Prostate gland (tissue), 2 donors: ENCODE measurements around the gene FBH1. TPM values are rescaled to one million over a fixed set of nuclear protein-coding genes. Genes with fewer than 3 reads are reported as not detected.

ENCODE experiments used
- DNase-seq: peaks from one replicate; pipeline ENCODE4 v3.0.0-alpha.2; 2019; ENCODE audit warnings: low spot score
- H3K27ac ChIP-seq, 2 donors: fragments of 200-600 bp; sonication (generic); 2 replicates each; pipeline ENCODE4 v1.5.1; 2017 to 2019
- H3K27me3 ChIP-seq: fragments of 200-600 bp; sonication (generic); replicated peaks from 2 replicates; pipeline ENCODE4 v1.5.1; 2019; ENCODE audit not compliant: insufficient read depth
- H3K36me3 ChIP-seq, 2 donors: fragments of 200-600 bp; sonication (generic); 1 replicate in 1 of 2; 2 replicates in 1 of 2; pipeline versions ENCODE4 v1.5.1 to v1.8.1; 2017 to 2019
- H3K4me1 ChIP-seq: fragments of 200-600 bp; sonication (generic); replicated peaks from 2 replicates; pipeline ENCODE4 v1.5.1; 2019
- H3K4me3 ChIP-seq, 2 donors: fragments of 200-600 bp; sonication (generic); 2 replicates each; pipeline ENCODE4 v1.5.1; 2017 to 2019
- H3K9me3 ChIP-seq: fragments of 200-600 bp; sonication (generic); 2 replicates; pipeline ENCODE4 v1.5.1; 2017
- POLR2A ChIP-seq: fragments of 450-650 bp; IDR thresholded peaks from one replicate; pipeline ENCODE4 v1.6.1; 2016; ENCODE audit warnings: antibody characterized with exemption, mild to moderate bottlenecking
- POLR2AphosphoS5 ChIP-seq: sonication (generic); formaldehyde crosslinking; IDR thresholded peaks from one replicate; pipeline ENCODE4 v1.6.1; 2017; ENCODE audit warnings: antibody characterized with exemption
- WGBS: methylation state at CpG from one replicate; pipeline ENCODE4 v1.1.5; 2018; 5-methylcytosine and 5-hydroxymethylcytosine counted together
- intact Hi-C: fragments of 100-400 bp; cut with DNase I; formaldehyde crosslinking; loops from one replicate; pipeline ENCODE4 v1.14.2; 2022
- total RNA-seq, 2 donors: library from RNA; depleted of rRNA; stranded (reverse); fragments of >200 nt; gene quantifications; one replicate each; pipeline ENCODE4 v1.1.0, GENCODE V29; 2016
- TF ChIP-seq, protein P1 (sequence below), 4 experiments: fragments of 200-600 bp in 2 of 4; fragments of 450-650 bp in 2 of 4; sonication (generic) in 2 of 4; IDR thresholded peaks; 1 replicate in 3 of 4; 2 replicates in 1 of 4; pipeline ENCODE4 v1.5.1; 2016 to 2019; ENCODE audit warnings: antibody characterized with exemption in 4 of 4, mild to moderate bottlenecking in 2 of 4, moderate library complexity in 2 of 4

The FBH1 gene
- total RNA-seq, 2 donors from 2014 or later, result 75.0 to 172 TPM

DNA sequence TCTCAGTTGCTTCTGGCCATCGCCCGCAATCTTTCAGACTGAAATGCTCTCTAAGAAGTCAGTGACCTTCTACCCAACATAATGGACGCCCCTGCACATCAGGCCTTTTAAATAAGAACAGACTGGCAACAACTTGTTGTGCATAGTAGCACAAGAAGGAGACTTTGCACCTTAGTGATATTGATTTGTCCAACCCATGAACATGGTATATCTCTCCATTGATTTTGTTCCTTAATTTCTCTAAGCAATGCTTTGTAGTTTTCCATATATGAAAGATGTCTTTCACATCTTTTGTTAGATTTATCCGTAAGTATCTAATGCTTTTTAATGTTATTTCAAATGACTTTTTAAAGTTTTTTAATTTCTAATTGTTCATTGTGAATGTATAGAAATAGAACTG, 83.0 kb downstream of the FBH1 start:
- H3K36me3 ChIP-seq, result no peaks in the 10 kb centered on the region
- intact Hi-C loops, result no loop called here
- DNase-seq, result no peak
- 98% methylated on average over 4 of the region's 4 CpGs for WGBS
- no peak for TF ChIP-seq POLR2AphosphoS5
- TF ChIP-seq, protein P1, sequence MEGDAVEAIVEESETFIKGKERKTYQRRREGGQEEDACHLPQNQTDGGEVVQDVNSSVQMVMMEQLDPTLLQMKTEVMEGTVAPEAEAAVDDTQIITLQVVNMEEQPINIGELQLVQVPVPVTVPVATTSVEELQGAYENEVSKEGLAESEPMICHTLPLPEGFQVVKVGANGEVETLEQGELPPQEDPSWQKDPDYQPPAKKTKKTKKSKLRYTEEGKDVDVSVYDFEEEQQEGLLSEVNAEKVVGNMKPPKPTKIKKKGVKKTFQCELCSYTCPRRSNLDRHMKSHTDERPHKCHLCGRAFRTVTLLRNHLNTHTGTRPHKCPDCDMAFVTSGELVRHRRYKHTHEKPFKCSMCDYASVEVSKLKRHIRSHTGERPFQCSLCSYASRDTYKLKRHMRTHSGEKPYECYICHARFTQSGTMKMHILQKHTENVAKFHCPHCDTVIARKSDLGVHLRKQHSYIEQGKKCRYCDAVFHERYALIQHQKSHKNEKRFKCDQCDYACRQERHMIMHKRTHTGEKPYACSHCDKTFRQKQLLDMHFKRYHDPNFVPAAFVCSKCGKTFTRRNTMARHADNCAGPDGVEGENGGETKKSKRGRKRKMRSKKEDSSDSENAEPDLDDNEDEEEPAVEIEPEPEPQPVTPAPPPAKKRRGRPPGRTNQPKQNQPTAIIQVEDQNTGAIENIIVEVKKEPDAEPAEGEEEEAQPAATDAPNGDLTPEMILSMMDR (IDR thresholded peaks at IDR 0.05), result no peak
- no peak for TF ChIP-seq POLR2A
- no peak overlapping the region for H3K4me3 ChIP-seq
- H3K4me1 ChIP-seq, result no peaks in the 10 kb centered on the region
- no peak overlapping the region for H3K27ac ChIP-seq
- H3K27me3 ChIP-seq, result no peaks in the 10 kb centered on the region
- no peaks in the 10 kb centered on the region for H3K9me3 ChIP-seq

DNA sequence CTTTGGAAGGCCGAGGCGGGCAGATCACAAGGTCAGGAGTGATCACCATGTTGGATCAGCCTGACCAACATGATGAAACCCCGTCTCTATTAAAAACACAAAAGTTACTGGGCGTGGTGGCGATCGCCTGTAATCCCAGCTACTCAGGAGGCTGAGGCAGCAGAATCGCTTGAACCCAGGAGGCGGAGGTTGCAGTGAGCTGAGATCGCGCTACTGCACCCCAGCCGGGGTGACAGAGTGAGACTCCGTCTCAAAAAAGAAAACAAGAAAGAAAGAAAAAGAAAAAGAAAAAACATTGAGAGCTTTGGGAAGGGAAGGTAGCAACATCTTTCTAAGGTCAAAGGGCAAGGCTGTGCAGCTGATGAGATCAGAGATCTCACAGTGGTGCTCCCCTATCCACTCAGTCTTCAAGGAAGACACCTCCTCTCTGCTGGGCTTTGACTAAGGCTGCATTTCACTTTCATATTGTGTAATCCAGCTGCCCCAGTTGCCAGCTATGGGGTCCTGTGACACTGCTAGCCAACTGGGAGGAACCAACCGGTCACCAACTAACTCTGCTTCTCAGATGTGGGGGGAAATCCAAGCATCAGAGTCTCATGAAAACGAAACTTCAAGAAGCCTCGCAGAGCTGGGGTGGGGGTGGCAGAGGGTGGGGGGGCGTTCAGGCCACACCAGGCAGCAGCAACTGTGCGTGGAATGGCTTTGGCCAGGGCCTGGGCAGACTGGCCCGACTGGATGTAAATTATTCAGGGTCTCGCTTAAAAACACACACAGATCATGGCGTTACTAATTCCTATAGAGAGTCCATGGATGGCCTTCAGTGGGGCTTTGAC, 85.8 kb downstream of the FBH1 start:
- Histone ChIP-seq H3K27me3 (no peaks in the 10 kb centered on the region), H3K4me3 (peak overlapping the region; percentile 84 to 88), H3K9me3 (no peaks in the 10 kb centered on the region), H3K4me1 (no peaks in the 10 kb centered on the region), H3K36me3 (no peaks in the 10 kb centered on the region), H3K27ac (peak overlapping the region; percentile 90 to 96)
- WGBS, result 81% methylated on average over 20 of the region's 20 CpGs
- TF ChIP-seq, protein P1 (IDR thresholded peaks at IDR 0.05), result no peak
- TF ChIP-seq POLR2AphosphoS5, result no peak
- TF ChIP-seq POLR2A, result no peak
- intact Hi-C loops, result loop anchor here (5.0 kb wide), 1 partner anchor 34 kb away; no protein-coding TSS in a partner anchor
- no peak for DNase-seq

DNA sequence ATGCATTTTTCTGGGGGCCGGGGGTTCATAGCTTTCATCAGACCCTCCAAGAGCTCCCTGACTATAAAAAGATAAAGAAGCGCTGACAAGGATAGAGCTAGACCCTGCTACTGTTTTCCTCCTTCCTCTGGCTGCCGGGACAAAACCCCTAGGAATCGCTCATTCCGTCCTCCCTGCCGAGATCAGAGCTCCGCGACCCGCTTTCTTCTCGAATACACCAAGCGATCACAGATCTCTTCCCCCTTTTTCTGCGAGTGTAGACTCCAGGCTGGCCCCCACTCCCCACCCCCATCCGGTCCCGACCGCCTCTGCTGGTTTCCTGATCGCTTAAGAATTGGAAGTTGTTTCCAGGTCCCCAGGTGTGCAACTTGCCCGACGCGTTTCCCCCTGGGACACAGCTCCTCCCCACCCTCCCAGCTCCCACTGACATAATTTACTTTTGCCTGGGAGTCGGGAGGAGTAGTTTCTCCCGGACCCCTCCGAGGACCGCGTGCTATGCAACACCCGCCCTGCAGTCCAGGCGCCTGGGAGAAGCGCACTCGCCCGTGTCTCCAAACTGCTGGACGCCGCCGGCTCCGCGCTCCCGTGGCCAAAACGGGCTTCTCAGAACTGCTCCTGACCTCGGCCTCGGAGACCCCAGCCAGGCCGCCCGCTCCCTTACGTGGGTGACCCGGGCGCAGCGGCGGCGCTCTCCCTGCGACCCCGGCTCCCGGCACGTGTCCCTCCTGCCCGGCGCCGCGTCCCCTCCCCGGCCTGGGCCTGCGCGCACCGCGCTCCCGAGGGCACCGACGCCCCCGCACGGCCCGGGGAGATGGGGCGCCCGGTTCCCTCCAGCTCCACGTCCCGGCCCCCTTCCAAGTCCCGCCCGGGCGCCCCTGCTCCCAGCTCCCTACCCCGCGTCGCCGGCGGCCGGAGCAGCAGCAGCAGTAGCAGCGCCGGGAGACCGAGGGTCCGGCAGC, 86.7 kb downstream of the FBH1 start:
- Histone ChIP-seq H3K36me3 (no peaks in the 10 kb centered on the region), H3K4me3 (peak overlapping the region; percentile 84 to 88), H3K4me1 (no peaks in the 10 kb centered on the region), H3K27ac (peak overlapping the region; percentile 90 to 96), H3K9me3 (no peaks in the 10 kb centered on the region), H3K27me3 (no peaks in the 10 kb centered on the region)
- peak; percentile 7 for TF ChIP-seq POLR2A
- TF ChIP-seq POLR2AphosphoS5, result no peak
- TF ChIP-seq, protein P1 (IDR thresholded peaks at IDR 0.05), result peak in 1 of 4 experiments; percentile 7
- peak; percentile 24 for DNase-seq
- 5% methylated on average over 59 of the region's 82 CpGs for WGBS
- intact Hi-C loops, result loop anchor here (5.0 kb wide), 1 partner anchor 34 kb away; no protein-coding TSS in a partner anchor

DNA sequence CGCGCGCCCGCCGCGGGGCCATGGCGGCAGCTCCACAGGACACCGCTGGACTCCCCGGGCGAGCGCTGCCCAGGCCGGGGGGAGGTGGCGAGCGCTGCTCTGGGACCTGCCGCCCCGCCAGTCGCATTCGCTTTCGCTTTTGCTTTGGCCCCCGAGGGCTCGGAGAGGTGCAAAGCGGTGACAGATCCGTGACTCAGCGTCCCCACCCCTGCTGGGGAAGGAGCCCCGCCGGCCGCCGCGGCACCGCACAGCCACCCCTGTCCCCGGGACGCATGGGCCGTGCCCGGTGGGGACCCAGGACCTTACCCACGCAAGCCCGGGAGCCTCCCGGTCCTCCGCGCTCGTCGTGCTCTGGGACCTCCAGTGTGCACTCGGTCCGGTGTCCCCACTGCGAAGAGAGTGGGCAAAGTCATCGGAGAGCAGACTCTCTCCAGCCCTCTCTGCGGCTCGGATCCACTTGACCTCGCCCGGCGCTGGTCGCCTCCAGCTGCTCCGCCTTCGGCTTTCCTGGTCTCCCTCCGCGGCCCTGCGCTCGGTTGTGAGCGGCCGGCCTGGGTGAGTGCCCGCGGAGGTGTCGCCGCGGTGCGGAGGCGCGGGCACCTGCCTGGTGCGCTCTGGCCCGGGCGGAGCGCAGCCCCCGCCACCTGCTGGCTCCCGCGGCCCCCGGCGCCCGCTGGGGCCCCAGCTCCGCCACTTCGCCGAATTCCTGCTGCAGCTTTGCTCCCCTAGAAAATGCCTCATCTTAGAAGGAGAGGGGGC, 87.6 kb downstream of the FBH1 start, which contains the start of gene IL15RA:
Gene IL15RA (minus strand): TSS at position 73 of the 759 bp plus-strand sequence. CDS start 51 bp downstream, at position 22.
- peak within 1 kb of the TSS; percentile 90 to 96 for H3K27ac ChIP-seq
- no peaks in the 10 kb centered on the region for H3K36me3 ChIP-seq
- TF ChIP-seq, protein P1 (IDR thresholded peaks at IDR 0.05), result peak in 3 of 4 experiments; percentile 16 to 56 (median 32)
- peak; percentile 55 for TF ChIP-seq POLR2A
- TF ChIP-seq POLR2AphosphoS5, result peak; percentile 41
- H3K27me3 ChIP-seq, result no peaks in the 10 kb centered on the region
- H3K4me1 ChIP-seq, result no peaks in the 10 kb centered on the region
- WGBS, result under 1% methylated on average over 50 of the region's 80 CpGs
- H3K9me3 ChIP-seq, result no peaks in the 10 kb centered on the region
- H3K4me3 ChIP-seq, result peak within 1 kb of the TSS; percentile 84 to 88
- DNase-seq, result peak; percentile 53
- intact Hi-C loops, result loop anchor here (5.0 kb wide), 1 partner anchor 35 kb away; no protein-coding TSS in a partner anchor
